Progenitor cell of endocrine pancreas (in vitro differentiated cells): ENCODE results near the gene FABP6. TPM values are rescaled to one million over a fixed set of nuclear protein-coding genes. Genes with fewer than 3 reads are reported as not detected.

Experiments used
- DNase-seq: peaks from one replicate; pipeline ENCODE4 v3.0.0; 2021; ENCODE audit warnings: low spot score; ENCODE audit not compliant: unreplicated experiment
- H3K27ac Mint-ChIP-seq: 2 replicates; pipeline ENCODE4 v1.8.0; 2021; ENCODE audit warnings: mild to moderate bottlenecking, moderate library complexity, mixed read lengths
- H3K27me3 Mint-ChIP-seq: 2 replicates; pipeline ENCODE4 v1.8.0; 2021; ENCODE audit warnings: mixed read lengths
- H3K36me3 Mint-ChIP-seq: 2 replicates; pipeline ENCODE4 v1.8.0; 2022; ENCODE audit warnings: mixed read lengths; ENCODE audit not compliant: insufficient read depth
- H3K4me1 Mint-ChIP-seq: 2 replicates; pipeline ENCODE4 v1.8.0; 2021; ENCODE audit warnings: low read depth, mixed read lengths
- H3K4me3 Mint-ChIP-seq: 2 replicates; pipeline ENCODE4 v1.8.0; 2021; ENCODE audit warnings: low read depth, mild to moderate bottlenecking, moderate library complexity, mixed read lengths
- H3K9me3 Mint-ChIP-seq: 2 replicates; pipeline ENCODE4 v1.8.0; 2021; ENCODE audit warnings: low read depth, mixed read lengths
- total RNA-seq: library from RNA; stranded (reverse); gene quantifications from 2 replicates; pipeline ENCODE4 v1.2.1, GENCODE V29; 2021
- TF ChIP-seq, protein P1 (sequence below): fragments of 200-600 bp; sonication (generic); IDR thresholded peaks from one replicate; pipeline ENCODE4 v1.5.0; 2021; ENCODE audit warnings: antibody characterized with exemption, mild to moderate bottlenecking; ENCODE audit not compliant: unreplicated experiment

The FABP6 gene
- total RNA-seq, 1 donor from 2014 or later, result 0.55 TPM

DNA sequence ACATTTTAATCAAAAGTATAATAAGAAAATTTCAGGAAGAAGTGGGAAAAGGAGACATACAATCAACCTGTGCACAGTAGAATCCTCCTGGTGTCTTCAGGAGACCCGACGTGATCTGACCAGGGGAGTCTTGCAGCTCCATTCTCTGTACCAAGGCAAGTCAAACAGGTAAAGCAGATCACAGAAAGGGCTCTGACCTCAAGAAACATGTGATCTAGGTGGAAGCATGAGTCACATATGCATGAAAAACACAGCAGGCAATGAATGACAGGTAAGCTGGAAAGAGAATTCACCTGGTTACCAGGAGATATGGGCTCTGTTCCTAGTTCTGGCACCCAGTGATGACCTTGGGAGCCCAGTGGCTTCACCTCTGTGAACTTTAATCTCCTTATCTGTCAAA lies 19.4 kb upstream of the FABP6 start:
- Mint-ChIP-seq H3K27ac (peak overlapping the region; percentile 73), H3K27me3 (peaks cover 3% of the 10 kb centered on the region), H3K4me3 (no peak overlapping the region), H3K36me3 (no peaks in the 10 kb centered on the region), H3K9me3 (no peaks in the 10 kb centered on the region), H3K4me1 (peaks cover 18% of the 10 kb centered on the region)
- DNase-seq, result no peak
- TF ChIP-seq, protein P1, sequence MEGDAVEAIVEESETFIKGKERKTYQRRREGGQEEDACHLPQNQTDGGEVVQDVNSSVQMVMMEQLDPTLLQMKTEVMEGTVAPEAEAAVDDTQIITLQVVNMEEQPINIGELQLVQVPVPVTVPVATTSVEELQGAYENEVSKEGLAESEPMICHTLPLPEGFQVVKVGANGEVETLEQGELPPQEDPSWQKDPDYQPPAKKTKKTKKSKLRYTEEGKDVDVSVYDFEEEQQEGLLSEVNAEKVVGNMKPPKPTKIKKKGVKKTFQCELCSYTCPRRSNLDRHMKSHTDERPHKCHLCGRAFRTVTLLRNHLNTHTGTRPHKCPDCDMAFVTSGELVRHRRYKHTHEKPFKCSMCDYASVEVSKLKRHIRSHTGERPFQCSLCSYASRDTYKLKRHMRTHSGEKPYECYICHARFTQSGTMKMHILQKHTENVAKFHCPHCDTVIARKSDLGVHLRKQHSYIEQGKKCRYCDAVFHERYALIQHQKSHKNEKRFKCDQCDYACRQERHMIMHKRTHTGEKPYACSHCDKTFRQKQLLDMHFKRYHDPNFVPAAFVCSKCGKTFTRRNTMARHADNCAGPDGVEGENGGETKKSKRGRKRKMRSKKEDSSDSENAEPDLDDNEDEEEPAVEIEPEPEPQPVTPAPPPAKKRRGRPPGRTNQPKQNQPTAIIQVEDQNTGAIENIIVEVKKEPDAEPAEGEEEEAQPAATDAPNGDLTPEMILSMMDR, result no peak

GRCh38 chr5:160210606-160211005 lies 18.7 kb upstream of the FABP6 start:
- Mint-ChIP-seq H3K36me3 (no peaks in the 10 kb centered on the region), H3K27ac (no peak overlapping the region), H3K4me1 (peaks cover 18% of the 10 kb centered on the region), H3K4me3 (no peak overlapping the region), H3K9me3 (no peaks in the 10 kb centered on the region), H3K27me3 (peaks cover 3% of the 10 kb centered on the region)
- TF ChIP-seq, protein P1, result no peak
- no peak for DNase-seq

DNA sequence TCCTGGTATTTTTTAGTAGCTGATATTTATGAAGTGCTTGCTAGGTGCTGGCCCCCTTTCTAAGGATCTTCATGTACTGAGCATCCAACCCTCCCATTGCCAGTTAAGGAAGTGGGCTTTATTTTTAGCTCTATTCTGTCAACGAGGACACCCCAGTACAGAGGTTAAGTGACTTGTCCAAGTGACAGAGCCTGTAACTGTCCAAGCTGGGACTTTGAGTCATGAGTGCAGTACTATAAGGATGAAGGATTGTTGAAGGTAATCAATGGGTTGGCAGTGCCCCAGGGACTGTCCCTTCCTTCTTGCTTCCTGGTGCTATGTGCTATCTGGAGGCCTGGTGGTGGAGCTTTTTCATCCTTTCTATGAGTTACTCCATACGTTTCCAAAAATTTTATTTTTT lies 18.0 kb upstream of the FABP6 start:
- H3K27ac Mint-ChIP-seq, result no peak overlapping the region
- H3K27me3 Mint-ChIP-seq, result peaks cover 3% of the 10 kb centered on the region
- TF ChIP-seq, protein P1, result no peak
- H3K36me3 Mint-ChIP-seq, result no peaks in the 10 kb centered on the region
- H3K9me3 Mint-ChIP-seq, result no peaks in the 10 kb centered on the region
- peaks cover 18% of the 10 kb centered on the region for H3K4me1 Mint-ChIP-seq
- H3K4me3 Mint-ChIP-seq, result no peak overlapping the region
- DNase-seq, result no peak

DNA sequence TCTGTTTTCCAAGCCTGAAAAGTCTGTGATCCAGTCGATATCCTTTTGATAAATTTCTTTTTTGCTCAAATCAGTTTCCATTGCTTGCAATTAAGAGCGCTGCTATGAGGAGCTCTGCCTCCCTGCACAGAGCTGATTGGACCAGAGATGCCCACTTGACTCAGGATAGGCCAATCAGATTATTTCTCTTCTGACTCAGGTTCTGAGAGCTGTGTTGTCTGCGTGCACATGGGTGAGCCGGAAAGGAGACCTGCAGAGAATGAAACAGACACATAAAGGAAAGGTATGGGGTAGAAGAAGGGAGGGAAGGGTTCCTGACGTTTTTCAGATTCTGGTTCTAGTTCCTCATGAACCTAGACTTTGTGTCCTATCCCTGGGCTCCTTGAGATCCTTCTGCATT lies 15.8 kb upstream of the FABP6 start:
- peaks cover 18% of the 10 kb centered on the region for H3K4me1 Mint-ChIP-seq
- H3K27ac Mint-ChIP-seq, result no peak overlapping the region
- no peaks in the 10 kb centered on the region for H3K9me3 Mint-ChIP-seq
- no peak for DNase-seq
- TF ChIP-seq, protein P1, result no peak
- H3K4me3 Mint-ChIP-seq, result no peak overlapping the region
- H3K27me3 Mint-ChIP-seq, result peaks cover 3% of the 10 kb centered on the region
- no peaks in the 10 kb centered on the region for H3K36me3 Mint-ChIP-seq

GRCh38 chr5:160219356-160219755 lies 9.9 kb upstream of the FABP6 start:
- Mint-ChIP-seq H3K36me3 (no peaks in the 10 kb centered on the region), H3K27me3 (no peaks in the 10 kb centered on the region), H3K27ac (no peak overlapping the region), H3K4me3 (no peak overlapping the region), H3K9me3 (no peaks in the 10 kb centered on the region), H3K4me1 (no peaks in the 10 kb centered on the region)
- TF ChIP-seq, protein P1, result no peak
- DNase-seq, result no peak
